H1 (cell line): ENCODE data around the gene GRID1. TPM values are rescaled to one million over a fixed set of nuclear protein-coding genes. Genes with fewer than 3 reads are reported as not detected.

Source experiments
- CTCF ChIA-PET: fragments of 300-600 bp; sonication (Branson Sonifier 250); formaldehyde crosslinking; loops from one replicate; lab custom pipeline; 2021; ENCODE audit not compliant: partially characterized antibody; lab: Charles Lee
- POLR2A ChIA-PET: fragments of 300-600 bp; sonication (Branson Sonifier 250); formaldehyde crosslinking; loops from one replicate; lab custom pipeline; 2021; ENCODE audit warnings: inconsistent platforms; ENCODE audit not compliant: partially characterized antibody; lab: Charles Lee
- DNase-seq, 2 experiments: peaks; one replicate each; pipeline versions ENCODE4 v3.0.0 to v3.0.0-alpha.2; 2010 to 2022; ENCODE audit warnings: low spot score in 2 of 2, low read depth in 1 of 2, mixed read lengths in 1 of 2
- FAIRE-seq: peaks from 2 replicates; lab custom pipeline; 2011; peaks lifted over from hg19 to GRCh38; lab: Jason Lieb, UNC
- H2AFZ ChIP-seq: 2 replicates; pipeline ENCODE4 v1.8.1; 2012; ENCODE audit warnings: low read length, inconsistent platforms
- H2AK5ac ChIP-seq: 2 replicates; pipeline ENCODE4 v1.6.1; 2013; ENCODE audit warnings: low read depth, low read length
- H2BK120ac ChIP-seq: replicated peaks from 2 replicates; pipeline ENCODE3; 2013; ENCODE audit warnings: low read depth, low read length, inconsistent platforms
- H2BK12ac ChIP-seq: 2 replicates; pipeline ENCODE4 v1.6.1; 2013; ENCODE audit warnings: low read depth, low read length
- H2BK15ac ChIP-seq: 2 replicates; pipeline ENCODE4 v1.6.1; 2013; ENCODE audit warnings: low read length
- H2BK20ac ChIP-seq: 2 replicates; pipeline ENCODE4 v1.6.1; 2013; ENCODE audit warnings: low read length
- H2BK5ac ChIP-seq: 2 replicates; pipeline ENCODE4 v1.6.1; 2013; ENCODE audit warnings: low read depth, low read length
- H3K14ac ChIP-seq: 2 replicates; pipeline ENCODE4 v1.6.1; 2013; ENCODE audit warnings: inconsistent platforms; ENCODE audit not compliant: insufficient read length
- H3K18ac ChIP-seq: 2 replicates; pipeline ENCODE4 v1.6.1; 2013; ENCODE audit warnings: low read length; ENCODE audit errors: extremely low read depth
- H3K23ac ChIP-seq: 2 replicates; pipeline ENCODE4 v1.6.1; 2013; ENCODE audit warnings: inconsistent platforms; ENCODE audit not compliant: insufficient read length
- H3K23me2 ChIP-seq: 2 replicates; pipeline ENCODE4 v1.6.1; 2013; ENCODE audit warnings: low read depth, low read length
- H3K27ac ChIP-seq: 2 replicates; pipeline ENCODE4 v1.6.1; 2011; ENCODE audit warnings: low read depth, low read length, inconsistent platforms
- H3K27me3 ChIP-seq, 4 experiments: replicated peaks in 1 of 4; 1 replicate in 1 of 4; 2 replicates in 3 of 4; pipeline versions ENCODE4 v1.6.1 to v1.8.1; 2011 to 2013; ENCODE audit warnings: low read length in 3 of 4, mild to moderate bottlenecking in 3 of 4, inconsistent platforms in 2 of 4, mixed read lengths in 2 of 4, moderate library complexity in 1 of 4; ENCODE audit not compliant: control insufficient read depth in 3 of 4, insufficient read depth in 3 of 4; ENCODE audit errors: extremely low read depth in 1 of 4
- H3K36me3 ChIP-seq, 4 experiments: 2 replicates each; pipeline versions ENCODE4 v1.6.1 to v1.8.1; 2011 to 2013; ENCODE audit warnings: mild to moderate bottlenecking in 4 of 4, low read length in 3 of 4, moderate library complexity in 2 of 4, control low read depth in 1 of 4, inconsistent platforms in 1 of 4; ENCODE audit not compliant: insufficient read depth in 4 of 4, control insufficient read depth in 2 of 4
- H3K4ac ChIP-seq: replicated peaks from 2 replicates; pipeline ENCODE3; 2013; ENCODE audit warnings: low read length, low read depth, mixed read lengths, inconsistent platforms; ENCODE audit not compliant: insufficient read length
- H3K4me1 ChIP-seq, 4 experiments: replicated peaks in 1 of 4; 1 replicate in 1 of 4; 2 replicates in 3 of 4; pipeline versions ENCODE4 v1.6.1 to v1.8.1; 2011 to 2013; ENCODE audit warnings: low read length in 3 of 4, inconsistent platforms in 2 of 4, mixed read lengths in 1 of 4; ENCODE audit not compliant: insufficient read depth in 4 of 4, control insufficient read depth in 3 of 4
- H3K4me2 ChIP-seq, 2 experiments: 2 replicates each; pipeline versions ENCODE4 v1.6.1 to v1.8.1; 2011 to 2013; ENCODE audit warnings: low read depth in 2 of 2, low read length in 2 of 2, control low read depth in 1 of 2, inconsistent platforms in 1 of 2, mild to moderate bottlenecking in 1 of 2; ENCODE audit not compliant: insufficient read depth in 1 of 2
- H3K4me3 ChIP-seq, 4 experiments: fragments of 200-600, 300-600 bp in 1 of 4; sonication (generic), shearing (Covaris generic), sonication (Bioruptor Twin) in 1 of 4; 2 replicates each; pipeline versions ENCODE4 v1.5.1 to v1.8.1; 2011 to 2016; ENCODE audit warnings: low read length in 4 of 4, low read depth in 3 of 4, control low read depth in 2 of 4, inconsistent platforms in 2 of 4, mild to moderate bottlenecking in 2 of 4, mixed read lengths in 1 of 4, moderate library complexity in 1 of 4; ENCODE audit not compliant: insufficient read depth in 2 of 4; ENCODE audit errors: extremely low read depth in 1 of 4
- H3K56ac ChIP-seq: replicated peaks from 2 replicates; pipeline ENCODE3; 2013; ENCODE audit warnings: low read depth, mild to moderate bottlenecking, mixed read lengths, low read length, inconsistent platforms; ENCODE audit not compliant: insufficient read length
- H3K79me1 ChIP-seq: 2 replicates; pipeline ENCODE4 v1.6.1; 2013; ENCODE audit warnings: low read depth, low read length, control low read depth
- H3K79me2 ChIP-seq, 2 experiments: 2 replicates each; pipeline versions ENCODE4 v1.6.1 to v1.8.1; 2012 to 2013; ENCODE audit warnings: low read length in 2 of 2, mild to moderate bottlenecking in 2 of 2, inconsistent platforms in 1 of 2; ENCODE audit not compliant: insufficient read depth in 2 of 2, control insufficient read depth in 1 of 2
- H3K9ac ChIP-seq, 4 experiments: replicated peaks in 1 of 4; 1 replicate in 1 of 4; 2 replicates in 3 of 4; pipeline versions ENCODE4 v1.6.1 to v1.8.1; 2011 to 2013; ENCODE audit warnings: low read depth in 3 of 4, low read length in 3 of 4, control low read depth in 2 of 4, mild to moderate bottlenecking in 2 of 4, moderate library complexity in 2 of 4, inconsistent platforms in 1 of 4; ENCODE audit errors: extremely low read depth in 1 of 4
- H3K9me3 ChIP-seq, 2 experiments: 2 replicates each; pipeline versions ENCODE4 v1.6.1 to v1.8.1; 2012 to 2013; ENCODE audit warnings: mild to moderate bottlenecking in 2 of 2, moderate library complexity in 2 of 2, control low read depth in 1 of 2, inconsistent platforms in 1 of 2, low read depth in 1 of 2, low read length in 1 of 2, mixed read lengths in 1 of 2; ENCODE audit not compliant: insufficient read depth in 2 of 2
- H4K20me1 ChIP-seq, 2 experiments: replicated peaks in 1 of 2; 2 replicates each; pipeline versions ENCODE3 to v1.8.1; 2011 to 2013; ENCODE audit warnings: inconsistent platforms in 2 of 2, low read length in 2 of 2, mild to moderate bottlenecking in 1 of 2; ENCODE audit not compliant: insufficient read depth in 2 of 2, control insufficient read depth in 1 of 2
- H4K5ac ChIP-seq: 2 replicates; pipeline ENCODE4 v1.6.1; 2013; ENCODE audit warnings: low read length, low read depth, mixed read lengths, inconsistent platforms; ENCODE audit not compliant: insufficient read length
- H4K8ac ChIP-seq: 2 replicates; pipeline ENCODE4 v1.8.0; 2013; ENCODE audit warnings: mild to moderate bottlenecking, moderate library complexity, low read length, inconsistent platforms; ENCODE audit not compliant: insufficient read depth; ENCODE audit errors: extremely low read depth
- H4K91ac ChIP-seq: replicated peaks from 2 replicates; pipeline ENCODE3; 2013; ENCODE audit warnings: low read length, mixed read lengths, inconsistent platforms; ENCODE audit not compliant: insufficient read length
- BCL11A ChIP-seq, 2 experiments: IDR thresholded peaks; one replicate each; pipeline ENCODE4 v1.6.1; 2011; ENCODE audit warnings: low read depth in 2 of 2, low read length in 2 of 2, mild to moderate bottlenecking in 2 of 2
- CREB1 ChIP-seq: IDR thresholded peaks from 2 replicates; pipeline ENCODE4 v1.6.1; 2012; ENCODE audit warnings: inconsistent platforms
- CTCF ChIP-seq, 3 experiments: IDR thresholded peaks; 1 replicate in 2 of 3; 2 replicates in 1 of 3; pipeline versions ENCODE4 v1.5.1 to v1.6.1; 2011; ENCODE audit warnings: low read length in 3 of 3, mild to moderate bottlenecking in 3 of 3, inconsistent platforms in 2 of 3, low read depth in 1 of 3, moderate library complexity in 1 of 3; ENCODE audit not compliant: insufficient read depth in 1 of 3; ENCODE audit errors: control extremely low read depth in 1 of 3
- FOSL1 ChIP-seq: IDR thresholded peaks from 2 replicates; pipeline ENCODE4 v1.6.1; 2011; ENCODE audit warnings: mild to moderate bottlenecking, low read depth, low read length, moderate library complexity; ENCODE audit not compliant: insufficient read depth
- HDAC2 ChIP-seq, 2 experiments: fragments of 300-600 bp in 1 of 2; sonication (generic) in 1 of 2; IDR thresholded peaks; 2 replicates each; pipeline ENCODE4 v1.6.1; 2011 to 2012; ENCODE audit warnings: low read depth in 2 of 2, low read length in 2 of 2, mild to moderate bottlenecking in 2 of 2, moderate library complexity in 2 of 2, borderline replicate concordance in 1 of 2, inconsistent platforms in 1 of 2
- RAD21 ChIP-seq, 2 experiments: IDR thresholded peaks in 1 of 2; conservative IDR thresholded peaks in 1 of 2; 2 replicates each; pipeline ENCODE4 v1.6.1; 2011; ENCODE audit warnings: low read depth in 2 of 2, low read length in 2 of 2, improper control_type of control experiment in 1 of 2, inconsistent platforms in 1 of 2, mild to moderate bottlenecking in 1 of 2, moderate library complexity in 1 of 2
- SIX5 ChIP-seq: IDR thresholded peaks from 2 replicates; pipeline ENCODE4 v1.6.1; 2011; ENCODE audit warnings: mild to moderate bottlenecking, low read depth, low read length
- SP2 ChIP-seq: IDR thresholded peaks from 2 replicates; pipeline ENCODE4 v1.6.1; 2012; ENCODE audit warnings: mild to moderate bottlenecking, low read length, inconsistent platforms
- TEAD4 ChIP-seq: IDR thresholded peaks from 2 replicates; pipeline ENCODE4 v1.6.1; 2012; ENCODE audit warnings: low read depth, low read length, inconsistent platforms, mixed read lengths
- WGBS, 2 experiments: shearing (Covaris generic) in 1 of 2; methylation state at CpG; one replicate each; pipeline versions ENCODE4 v1.1.6 to v1.1.7; 2013 to 2015; ENCODE audit warnings: low lambda C conversion rate in 2 of 2, mixed read lengths in 2 of 2, inconsistent platforms in 1 of 2, low coverage in 1 of 2, missing lambda C conversion rate in 1 of 2; ENCODE audit not compliant: insufficient replicate concordance in 2 of 2, insufficient coverage in 1 of 2, insufficient read length in 1 of 2; ENCODE audit errors: extremely low coverage in 1 of 2, missing lambda C conversion rate in 1 of 2; 5-methylcytosine and 5-hydroxymethylcytosine counted together
- polyA plus RNA-seq, 7 experiments: library from polyadenylated mRNA; depleted of rRNA in 3 of 7; stranded (reverse) in 5 of 7; unstranded in 2 of 7; fragments of >200 nt in 5 of 7; fragments of 200-250 nt in 2 of 7; gene quantifications; 1 replicate in 5 of 7; 2 replicates in 1 of 7; 4 replicates in 1 of 7; pipeline versions ENCODE4 v1.2.1 to v1.2.3, GENCODE V29; 2011 to 2013; ENCODE audit warnings: missing spikeins in 2 of 7, mixed read lengths in 2 of 7
- total RNA-seq: library from RNA; stranded (reverse); fragmentation: NEBNext Ultra II Directional; extraction: Animal tissue kit (Norgen Biotek cat#: 25700); gene quantifications from 2 replicates; pipeline ENCODE4 v1.2.1, GENCODE V29; 2021

The GRID1 gene
- total and polyA plus RNA-seq, 2 of the 8 experiments (the other 6 are each of a cell fraction or from before 2014, with no cell fraction given), result 0.22 to 0.30 TPM

DNA sequence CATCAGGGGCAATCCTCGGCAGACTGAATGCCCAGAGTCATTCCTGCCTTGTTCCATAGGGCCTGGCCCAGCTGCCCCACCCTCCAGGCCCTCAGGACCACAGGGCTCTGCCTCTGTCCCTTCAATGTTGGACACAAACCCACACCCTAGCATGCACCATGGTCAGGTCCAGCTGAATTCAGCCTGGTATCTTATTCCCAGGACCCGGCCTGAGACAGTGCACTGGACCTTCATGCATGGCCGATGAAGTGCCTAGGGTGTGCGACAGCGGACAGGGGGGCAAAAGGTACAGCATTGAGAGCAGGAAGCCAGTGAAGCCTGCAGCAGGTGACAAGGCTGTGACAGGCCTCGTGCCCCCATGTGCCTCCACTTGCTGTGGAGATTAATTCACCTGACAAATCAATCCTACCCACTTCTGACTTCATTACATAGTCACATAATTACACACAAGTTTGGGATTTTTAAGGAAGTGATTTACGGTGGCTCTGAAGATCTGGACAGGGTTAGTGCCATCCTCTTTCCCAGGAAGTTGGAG lies 261.9 kb downstream of the GRID1 start:
- ChIA-PET POLR2A (no interaction called here), CTCF (interaction anchor here (0.6 to 4.2 kb wide), 9 partner anchors 9 to 271 kb away, joined by 3 to 11 read pairs (median 4); no protein-coding TSS in a partner anchor)
- Histone ChIP-seq H3K9ac (no peak overlapping the region), H3K27ac (no peak overlapping the region), H3K79me2 (no peaks in the 10 kb centered on the region), H2BK120ac (no peak overlapping the region), H3K23ac (no peak overlapping the region), H3K4me3 (no peak overlapping the region), H3K4ac (no peak overlapping the region), H3K56ac (no peak overlapping the region), H3K18ac (no peak overlapping the region), H4K8ac (no peak overlapping the region), H2BK20ac (no peak overlapping the region), H3K27me3 (no peaks in the 10 kb centered on the region), H2BK5ac (no peak overlapping the region), H3K9me3 (no peaks in the 10 kb centered on the region), H2AK5ac (no peak overlapping the region), H3K14ac (no peak overlapping the region), H3K4me2 (no peak overlapping the region), H3K79me1 (no peaks in the 10 kb centered on the region), H4K91ac (no peak overlapping the region), H2BK12ac (no peak overlapping the region), H2BK15ac (no peak overlapping the region), H3K4me1 (no peaks in the 10 kb centered on the region), H4K20me1 (no peaks in the 10 kb centered on the region), H2AFZ (no peak overlapping the region), H3K23me2 (no peaks in the 10 kb centered on the region), H3K36me3 (no peaks in the 10 kb centered on the region), H4K5ac (no peak overlapping the region)
- DNase-seq, result no peak
- FAIRE-seq, result no peak
- WGBS, 2 experiments, result 89% methylated on average over 7 of the region's 7 CpGs; no CpG with 5 or more reads in 1 of the 2 experiments
- TF ChIP-seq CTCF (IDR thresholded peaks at IDR 0.05; ENCODE audit: control extremely low read depth in 1 of 3, insufficient read depth in 1 of 3, low read depth in 1 of 3, low read length in 3 of 3) (no peak), SIX5 (no peak), FOSL1 (no peak), RAD21 (IDR thresholded peaks at IDR 0.05 in 1 of 2, conservative IDR thresholded peaks at IDR 0.05 in 1 of 2; ENCODE audit: low read depth in 2 of 2, low read length in 2 of 2) (no peak), SP2 (no peak), BCL11A (IDR thresholded peaks at IDR 0.05; ENCODE audit: low read depth in 2 of 2, low read length in 2 of 2) (no peak), CREB1 (no peak), HDAC2 (IDR thresholded peaks at IDR 0.05; ENCODE audit: borderline replicate concordance in 1 of 2, low read depth in 2 of 2, low read length in 2 of 2) (no peak), TEAD4 (no peak)
